Stimulated activated CD4-positive, alpha-beta T cell treated with anti-CD3 and anti-CD28 coated beads, Interleukin-1b, Interleukin-23, amount 100 ng/mL, for 24 hours (primary cell): ENCODE results near the gene CTNNA3.

Experiments
- DNase-seq, 4 experiments: peaks; one replicate each; pipeline ENCODE4 v3.0.0-alpha.2; 2020; ENCODE audit warnings: low read depth in 4 of 4, low spot score in 1 of 4

The CTNNA3 gene

GRCh38 chr10:67045404-67045803 is 650.6 kb downstream of the CTNNA3 start:
- DNase-seq, result no peak

- DNase-seq, result no peak
Observed at GRCh38 chr10:67043041-67043440, 653.0 kb downstream of the CTNNA3 start.

GRCh38 chr10:67036808-67037207 is 659.2 kb downstream of the CTNNA3 start:
- no peak for DNase-seq

GRCh38 chr10:67033878-67034277 is 662.1 kb downstream of the CTNNA3 start:
- no peak for DNase-seq

- no peak for DNase-seq
Observed at GRCh38 chr10:67022099-67022498, 673.9 kb downstream of the CTNNA3 start.

- no peak for DNase-seq
Observed at GRCh38 chr10:67017218-67017617, 678.8 kb downstream of the CTNNA3 start.

GRCh38 chr10:67015225-67015624 is 680.8 kb downstream of the CTNNA3 start:
- DNase-seq, result no peak

GRCh38 chr10:67011981-67012380 is 684.0 kb downstream of the CTNNA3 start:
- DNase-seq, result no peak

GRCh38 chr10:67011480-67011879 is 684.5 kb downstream of the CTNNA3 start:
- no peak for DNase-seq

GRCh38 chr10:67005981-67006380 is 690.0 kb downstream of the CTNNA3 start:
- DNase-seq, result no peak

- DNase-seq, result no peak
Observed at GRCh38 chr10:67004690-67005089, 691.3 kb downstream of the CTNNA3 start.

GRCh38 chr10:66999762-67000545 is 696.0 kb downstream of the CTNNA3 start:
- DNase-seq, result no peak

GRCh38 chr10:66996996-66997395 is 699.0 kb downstream of the CTNNA3 start:
- DNase-seq, result no peak

- no peak for DNase-seq
Observed at GRCh38 chr10:66990143-66990830, 705.7 kb downstream of the CTNNA3 start.

GRCh38 chr10:66983475-66983818 is 712.5 kb downstream of the CTNNA3 start:
- DNase-seq, result no peak

- no peak for DNase-seq
Observed at GRCh38 chr10:66982792-66983474, 713.1 kb downstream of the CTNNA3 start.

GRCh38 chr10:66982053-66982420 is 714.0 kb downstream of the CTNNA3 start:
- no peak for DNase-seq

- no peak for DNase-seq
Observed at GRCh38 chr10:66981361-66982052, 714.5 kb downstream of the CTNNA3 start.

- DNase-seq, result no peak
Observed at GRCh38 chr10:66980246-66980815, 715.7 kb downstream of the CTNNA3 start.

- no peak for DNase-seq
Observed at GRCh38 chr10:66964946-66965345, 731.0 kb downstream of the CTNNA3 start.

- no peak for DNase-seq
Observed at GRCh38 chr10:66958466-66958865, 737.5 kb downstream of the CTNNA3 start.
